ENCODE measurements around the gene MYLK. TPM values are rescaled to one million over a fixed set of nuclear protein-coding genes. Genes with fewer than 3 reads are reported as not detected.
"Not testable (repeated sequence)": the region's sequence is repeated elsewhere in the genome, so short reads cannot be mapped to it uniquely, and the experiment has no call there.

Gene MYLK
- polyA plus RNA-seq, 3 donors: 148 to 187 (median 154) TPM

- no peak for DNase-seq (ENCODE audit: low read depth in 3 of 3, low spot score in 2 of 3)
Observed at GRCh38 chr3:123753286-123753685, 130.8 kb downstream of the MYLK start.

- DNase-seq (ENCODE audit: low read depth in 3 of 3, low spot score in 2 of 3): no peak
Observed at GRCh38 chr3:123752228-123752627, 131.9 kb downstream of the MYLK start.

DNA sequence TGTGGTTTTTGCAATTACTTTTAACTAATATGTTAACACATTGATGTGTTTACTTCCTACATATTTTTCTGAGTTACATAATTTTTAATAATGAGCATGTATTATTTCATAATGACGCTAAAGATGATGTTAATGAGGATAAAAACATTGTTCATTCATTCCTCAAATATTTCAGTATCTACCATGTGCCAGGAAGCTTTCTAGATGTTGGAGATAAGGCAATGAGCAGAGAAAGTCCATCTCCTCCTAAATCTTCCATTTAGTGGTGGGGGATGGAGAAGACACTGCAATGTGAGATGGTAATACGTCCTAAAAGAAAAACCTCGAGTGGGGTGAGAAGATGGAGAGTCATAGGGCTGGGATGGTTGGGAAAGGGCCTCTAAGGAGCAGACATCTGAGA lies 132.7 kb downstream of the MYLK start:
- no peak for DNase-seq (ENCODE audit: low read depth in 3 of 3, low spot score in 2 of 3)

DNA sequence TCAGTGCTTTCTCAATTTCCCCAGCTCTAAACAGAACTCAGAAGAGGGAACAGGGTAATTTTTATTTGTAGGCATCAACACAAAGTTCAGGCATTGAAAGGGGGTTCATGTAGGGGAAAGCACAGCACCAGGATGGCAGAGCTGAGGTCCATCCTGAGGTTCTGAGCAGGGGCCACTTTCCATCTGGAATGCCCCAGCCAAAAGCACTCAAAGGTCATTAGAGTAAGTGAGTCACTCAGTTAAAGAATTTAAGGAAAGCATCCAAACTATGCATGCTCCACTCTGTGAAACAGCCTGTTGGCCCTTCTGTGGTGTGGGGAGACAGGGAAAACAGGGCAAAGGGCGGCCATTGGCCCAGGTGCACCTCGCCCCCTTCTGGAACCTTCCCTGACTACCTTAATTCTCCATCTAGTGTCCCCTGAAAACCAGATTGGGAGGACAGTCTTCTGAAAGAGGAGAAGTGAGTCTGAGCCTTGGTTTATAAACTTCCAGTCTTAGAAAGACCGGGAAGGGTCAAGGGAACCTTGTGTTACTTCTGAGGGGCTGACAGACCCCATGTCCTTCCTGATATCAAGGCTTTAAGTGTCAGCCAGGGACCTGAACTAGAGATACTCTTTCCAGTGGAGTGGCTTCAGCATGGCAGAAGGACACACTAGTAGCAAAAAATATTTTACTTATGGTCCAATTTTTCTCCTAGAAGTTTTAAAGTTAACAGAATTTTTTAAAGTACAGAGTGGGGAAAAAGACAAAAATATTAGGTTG lies 133.3 kb downstream of the MYLK start:
- no peak for DNase-seq (ENCODE audit: low read depth in 3 of 3, low spot score in 2 of 3)

GRCh38 chr3:123750209-123750608 lies 133.9 kb downstream of the MYLK start:
- DNase-seq (ENCODE audit: low read depth in 3 of 3, low spot score in 2 of 3): no peak

- no peak for DNase-seq (ENCODE audit: low read depth in 3 of 3, low spot score in 2 of 3)
Observed at GRCh38 chr3:123749711-123750110, 134.4 kb downstream of the MYLK start.

DNA sequence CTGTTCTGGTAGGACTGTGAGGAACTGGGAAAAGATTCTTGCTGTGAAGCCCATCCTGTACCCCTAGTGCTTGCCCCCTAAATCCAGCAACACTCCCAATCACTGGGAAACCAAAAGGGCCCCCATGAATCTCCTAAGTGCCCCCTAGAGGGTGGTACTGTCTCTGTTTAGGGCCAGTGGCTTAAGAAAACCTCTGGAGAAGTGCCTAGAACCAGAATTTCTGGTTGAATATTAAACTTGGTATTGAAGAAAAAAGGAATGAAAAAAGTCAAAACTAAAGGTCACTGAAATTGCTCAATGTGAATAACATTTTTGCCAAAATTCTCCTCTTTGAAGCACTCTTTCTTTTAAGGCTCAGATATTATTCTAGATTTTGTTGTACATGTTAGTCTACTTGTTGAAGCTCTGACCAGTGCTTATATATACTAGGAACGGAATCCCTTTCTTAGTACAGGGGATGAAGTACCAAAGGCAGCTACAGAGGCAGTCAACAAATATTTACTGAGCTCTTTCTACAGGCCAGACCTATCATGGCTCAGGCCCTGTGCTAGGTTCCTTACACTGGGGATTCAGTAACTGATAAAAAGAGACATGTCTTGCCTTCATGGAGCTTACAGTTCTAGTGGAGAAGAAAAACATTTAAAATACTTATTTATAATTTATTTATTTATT lies 138.8 kb downstream of the MYLK start:
- DNase-seq (ENCODE audit: low read depth in 3 of 3, low spot score in 2 of 3): no peak

GRCh38 chr3:123744064-123744463 lies 140.1 kb downstream of the MYLK start:
- no peak for DNase-seq (ENCODE audit: low read depth in 3 of 3, low spot score in 2 of 3)

DNA sequence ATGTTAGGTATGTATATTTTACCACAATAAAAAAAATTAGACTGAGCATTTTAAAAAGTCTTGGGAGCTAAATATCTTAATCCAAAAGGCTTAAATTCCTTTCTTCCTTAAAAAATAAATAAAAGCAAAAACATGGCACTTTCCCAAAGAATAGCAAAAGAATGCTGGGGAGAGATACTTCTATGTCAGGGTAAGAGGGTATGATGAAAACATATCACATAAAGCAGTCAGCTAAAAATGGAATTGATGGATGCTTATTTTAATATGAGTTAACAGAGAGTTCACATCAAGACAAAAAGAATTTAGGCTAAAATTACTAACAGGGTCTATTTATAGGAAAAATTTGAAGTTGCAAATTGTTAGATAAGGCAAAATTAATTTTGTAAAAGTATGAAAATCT lies 141.0 kb downstream of the MYLK start:
- no peak for DNase-seq (ENCODE audit: low read depth in 3 of 3, low spot score in 2 of 3)

- no peak for DNase-seq (ENCODE audit: low read depth in 3 of 3, low spot score in 2 of 3)
Observed at GRCh38 chr3:123741041-123741511, 143.1 kb downstream of the MYLK start.

GRCh38 chr3:123740391-123740822 lies 143.7 kb downstream of the MYLK start:
- no peak for DNase-seq (ENCODE audit: low read depth in 3 of 3, low spot score in 2 of 3)

- no peak for DNase-seq (ENCODE audit: low read depth in 3 of 3, low spot score in 2 of 3)
Observed at GRCh38 chr3:123739754-123740153, 144.4 kb downstream of the MYLK start.

DNA sequence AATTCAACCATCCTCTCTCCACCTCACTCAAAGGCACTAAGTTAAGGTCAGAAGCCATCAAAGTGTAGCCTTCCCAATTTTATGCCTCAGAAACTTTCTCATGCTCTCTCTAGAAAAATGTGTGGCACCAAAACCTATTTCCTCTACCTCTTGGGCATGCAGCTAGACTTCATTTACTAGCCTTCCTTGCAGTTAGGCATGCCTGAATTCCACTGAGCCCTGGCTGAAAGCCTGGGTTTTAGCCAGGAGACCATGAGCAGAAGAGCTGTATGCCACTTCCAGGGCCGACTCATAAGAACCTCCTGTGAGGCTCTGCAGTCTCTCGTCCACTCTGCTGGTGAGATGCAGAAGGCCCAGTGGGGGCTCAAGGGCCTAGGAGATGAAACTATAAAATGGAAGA lies 145.0 kb downstream of the MYLK start:
- DNase-seq (ENCODE audit: low read depth in 3 of 3, low spot score in 2 of 3): no peak

GRCh38 chr3:123738522-123738921 lies 145.6 kb downstream of the MYLK start:
- DNase-seq (ENCODE audit: low read depth in 3 of 3, low spot score in 2 of 3): not testable (repeated sequence)

- no peak for DNase-seq (ENCODE audit: low read depth in 3 of 3, low spot score in 2 of 3)
Observed at GRCh38 chr3:123737168-123737567, 147.0 kb downstream of the MYLK start.

- DNase-seq (ENCODE audit: low read depth in 3 of 3, low spot score in 2 of 3): no peak
Observed at GRCh38 chr3:123735456-123735855, 148.7 kb downstream of the MYLK start.

- DNase-seq (ENCODE audit: low read depth in 3 of 3, low spot score in 2 of 3): no peak
Observed at GRCh38 chr3:123734527-123734902, 149.6 kb downstream of the MYLK start.

- DNase-seq (ENCODE audit: low read depth in 3 of 3, low spot score in 2 of 3): no peak
Observed at GRCh38 chr3:123733805-123734526, 150.2 kb downstream of the MYLK start.

GRCh38 chr3:123733341-123733740 lies 150.8 kb downstream of the MYLK start:
- DNase-seq (ENCODE audit: low read depth in 3 of 3, low spot score in 2 of 3): no peak

GRCh38 chr3:123732447-123732846 lies 151.7 kb downstream of the MYLK start:
- no peak for DNase-seq (ENCODE audit: low read depth in 3 of 3, low spot score in 2 of 3)

DNA sequence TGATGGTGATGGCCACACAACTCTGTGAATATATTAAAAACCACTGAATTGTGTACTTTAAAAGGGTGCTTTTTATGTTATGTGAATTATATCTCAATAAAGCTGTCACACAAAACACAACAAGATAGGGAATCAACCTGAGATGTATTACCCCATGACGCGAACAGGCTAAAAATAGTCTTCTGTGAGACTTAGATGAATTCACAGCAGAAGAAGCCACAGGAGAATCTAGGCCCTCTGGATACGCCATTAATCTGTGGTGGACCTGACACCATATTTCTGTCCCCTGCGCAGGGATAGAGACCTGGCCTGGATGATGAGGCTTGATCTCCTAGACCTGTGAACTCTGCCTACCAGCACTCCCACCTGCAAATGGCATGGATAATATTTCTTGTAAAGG lies 153.3 kb downstream of the MYLK start:
- no peak for DNase-seq (ENCODE audit: low read depth in 3 of 3, low spot score in 2 of 3)

DNA sequence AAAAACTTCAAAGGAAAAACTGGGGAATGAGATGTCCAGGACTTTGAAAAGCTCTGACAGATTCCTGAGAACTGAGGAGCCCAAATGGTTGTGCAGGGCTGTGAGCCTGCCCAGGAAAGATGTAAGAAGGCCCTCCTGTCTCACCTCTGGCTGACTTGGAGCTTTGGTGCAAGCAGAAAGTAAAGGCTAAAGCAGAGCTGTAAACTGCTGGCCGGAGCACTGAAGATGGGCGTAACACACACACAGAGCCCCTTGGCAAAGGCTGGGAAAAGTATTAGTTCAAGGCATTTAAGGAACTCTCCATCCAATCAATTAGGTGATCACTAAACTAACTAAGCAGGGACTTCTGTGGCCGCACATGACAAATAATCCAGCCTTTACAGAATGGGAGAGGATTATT lies 155.1 kb downstream of the MYLK start:
- DNase-seq (ENCODE audit: low read depth in 3 of 3, low spot score in 2 of 3): no peak

Data from right renal cortex interstitium (tissue), 3 donors.